Ovary (tissue), 9 donors: ENCODE measurements around the gene ABCC1. TPM values are rescaled to one million over a fixed set of nuclear protein-coding genes. Genes with fewer than 3 reads are reported as not detected.
A peak's percentile ranks its signal among the peaks of the same experiment; 100 is the strongest.

ENCODE experiments used
- DNase-seq, 5 donors: peaks; one replicate each; pipeline ENCODE4 v3.0.0-alpha.2; 2019 to 2020
- H3K27ac ChIP-seq, 2 donors: fragments of 200-600 bp; one replicate each; pipeline versions ENCODE4 v1.5.1 to v1.8.0; 2019 to 2022
- H3K27me3 ChIP-seq: fragments of 200-600 bp; one replicate; pipeline ENCODE4 v1.8.0; 2022
- H3K36me3 ChIP-seq: fragments of 200-600 bp; sonication (generic); one replicate; pipeline ENCODE4 v1.5.1; 2019
- H3K4me1 ChIP-seq: one replicate; pipeline ENCODE4 v1.8.1; 2013; ENCODE audit warnings: mild to moderate bottlenecking, moderate library complexity; ENCODE audit not compliant: insufficient read depth
- H3K4me3 ChIP-seq: fragments of 200-600 bp; sonication (generic); one replicate; pipeline ENCODE4 v1.5.1; 2017
- H3K9me3 ChIP-seq, 2 donors: fragments of 200-600 bp in 1 of 2; sonication (generic) in 1 of 2; one replicate each; pipeline versions ENCODE4 v1.5.1 to v1.8.1; 2013 to 2019; ENCODE audit warnings: mild to moderate bottlenecking in 1 of 2, moderate library complexity in 1 of 2
- EP300 ChIP-seq: sonication (generic); formaldehyde crosslinking; IDR thresholded peaks from one replicate; pipeline ENCODE4 v1.6.1; 2017; ENCODE audit warnings: antibody characterized with exemption
- POLR2A ChIP-seq: fragments of 450-650 bp; IDR thresholded peaks from one replicate; pipeline ENCODE4 v1.6.1; 2017; ENCODE audit warnings: antibody characterized with exemption, mild to moderate bottlenecking, moderate library complexity
- WGBS, 3 donors: extraction: QIAGEN DNeasy Blood & Tissue Kit in 1 of 3; methylation state at CpG; one replicate each; pipeline versions ENCODE4 v1.1.5 to v1.1.7; 2013 to 2017; 5-methylcytosine and 5-hydroxymethylcytosine counted together
- intact Hi-C, 4 donors: fragments of 100-400 bp; cut with DNase I; formaldehyde crosslinking; loops; one replicate each; pipeline versions ENCODE4 v1.11.0 to v1.15.1; 2022 to 2023
- polyA plus RNA-seq, 2 donors: library from polyadenylated mRNA; stranded (reverse); fragments of 200-250 nt in 1 of 2; fragments of 350-450 nt in 1 of 2; fragmentation: Illumina TruSeq in 1 of 2; extraction: RNeasy Lipid Tissue Mini Kit (QIAGEN cat#74804) in 1 of 2; gene quantifications; one replicate each; pipeline ENCODE4 v1.2.3, GENCODE V29; 2013 to 2014
- total RNA-seq, 7 donors: library from RNA; depleted of rRNA in 2 of 7; stranded (reverse); fragments of >200 nt in 2 of 7; fragmentation: NEBNext Ultra II Directional in 3 of 7; extraction: Animal tissue kit (Norgen Biotek cat#: 25700) in 3 of 7; gene quantifications; one replicate each; pipeline versions ENCODE4 v1.1.0 to v1.2.4, GENCODE V29; 2016 to 2023
- TF ChIP-seq, protein P1 (sequence below), 3 donors: fragments of 450-650 bp in 2 of 3; fragments of 200-600 bp in 1 of 3; IDR thresholded peaks; one replicate each; pipeline versions ENCODE4 v1.5.1 to v1.8.0; 2016 to 2022; ENCODE audit warnings: antibody characterized with exemption in 3 of 3, mild to moderate bottlenecking in 1 of 3
- donor health status: DM: no; HTN: no; CAD: no; lungs with moderate emphysema.
- donor health status: DM: no; HTN: no; CAD: no.
- donor health status: Bipolar disorder and iron deficiency.
- donor health status: DM: yes; HTN: yes; CAD: no.
- donor health status: DM: no; HTN: no; CAD: no.
- donor health status: DM: yes; HTN: yes; CAD: no.

ABCC1 gene
- total and polyA plus RNA-seq, 9 donors, result 10.0 to 31.1 (median 20.9) TPM

DNA sequence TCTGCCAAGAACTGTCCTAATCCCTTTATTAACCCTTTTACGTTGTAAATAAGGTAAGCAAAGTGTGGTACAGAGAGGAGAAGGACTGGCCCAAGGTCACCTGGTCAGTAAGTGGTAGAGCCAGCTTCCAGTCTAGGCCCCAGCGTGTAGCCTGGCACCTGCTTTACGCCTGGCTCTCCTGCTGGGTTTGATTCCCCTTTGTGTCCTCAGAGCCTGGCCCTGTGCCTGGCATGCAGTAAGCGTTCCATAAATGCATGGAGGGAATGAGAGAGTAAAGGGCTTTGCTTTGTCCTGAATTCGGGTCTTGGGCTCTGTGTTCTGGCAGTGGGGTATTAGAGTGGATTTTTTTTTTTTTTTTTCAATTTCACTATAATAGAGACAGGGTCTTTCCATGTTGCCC lies 62.7 kb downstream of the ABCC1 start:
- H3K9me3 ChIP-seq, result no peaks in the 10 kb centered on the region
- TF ChIP-seq POLR2A, result no peak
- TF ChIP-seq EP300, result no peak
- TF ChIP-seq, protein P1, sequence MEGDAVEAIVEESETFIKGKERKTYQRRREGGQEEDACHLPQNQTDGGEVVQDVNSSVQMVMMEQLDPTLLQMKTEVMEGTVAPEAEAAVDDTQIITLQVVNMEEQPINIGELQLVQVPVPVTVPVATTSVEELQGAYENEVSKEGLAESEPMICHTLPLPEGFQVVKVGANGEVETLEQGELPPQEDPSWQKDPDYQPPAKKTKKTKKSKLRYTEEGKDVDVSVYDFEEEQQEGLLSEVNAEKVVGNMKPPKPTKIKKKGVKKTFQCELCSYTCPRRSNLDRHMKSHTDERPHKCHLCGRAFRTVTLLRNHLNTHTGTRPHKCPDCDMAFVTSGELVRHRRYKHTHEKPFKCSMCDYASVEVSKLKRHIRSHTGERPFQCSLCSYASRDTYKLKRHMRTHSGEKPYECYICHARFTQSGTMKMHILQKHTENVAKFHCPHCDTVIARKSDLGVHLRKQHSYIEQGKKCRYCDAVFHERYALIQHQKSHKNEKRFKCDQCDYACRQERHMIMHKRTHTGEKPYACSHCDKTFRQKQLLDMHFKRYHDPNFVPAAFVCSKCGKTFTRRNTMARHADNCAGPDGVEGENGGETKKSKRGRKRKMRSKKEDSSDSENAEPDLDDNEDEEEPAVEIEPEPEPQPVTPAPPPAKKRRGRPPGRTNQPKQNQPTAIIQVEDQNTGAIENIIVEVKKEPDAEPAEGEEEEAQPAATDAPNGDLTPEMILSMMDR (IDR thresholded peaks at IDR 0.05), result no peak
- peaks cover 4% of the 10 kb centered on the region for H3K4me1 ChIP-seq
- no peak overlapping the region for H3K4me3 ChIP-seq
- no peak overlapping the region for H3K27ac ChIP-seq
- no peak for DNase-seq
- H3K27me3 ChIP-seq, result no peaks in the 10 kb centered on the region
- intact Hi-C loops, result loop anchor here in 1 of 4 donors (10.0 kb wide), 1 partner anchor 127 kb away; the partner anchor contains the start of gene CEP20
- 95 to 98% (median 97%) methylated on average over 5 of the region's 5 CpGs for WGBS, 3 donors
- no peaks in the 10 kb centered on the region for H3K36me3 ChIP-seq

DNA sequence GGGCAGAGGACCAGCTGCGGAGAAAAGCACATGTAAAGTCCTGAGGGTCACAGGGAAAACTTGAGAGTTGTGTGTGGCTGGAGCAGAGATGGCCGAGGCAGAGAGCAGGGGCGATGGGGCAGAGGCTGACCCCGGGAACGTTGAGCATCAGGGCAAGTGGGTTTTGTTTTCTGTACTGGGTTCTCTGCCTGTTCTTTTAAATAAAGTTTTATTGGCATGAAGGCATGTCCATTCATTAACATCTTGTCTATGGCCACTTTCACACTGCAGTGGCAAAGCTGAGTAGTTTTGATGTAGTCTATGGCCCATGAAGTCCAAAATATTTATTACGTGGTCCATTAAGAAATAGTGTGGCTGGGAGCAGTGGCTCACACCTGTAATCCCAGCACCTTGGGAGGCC lies 64.4 kb downstream of the ABCC1 start:
- intact Hi-C loops, result loop anchor here in 1 of 4 donors (10.0 kb wide), 1 partner anchor 129 kb away; the partner anchor contains the start of gene CEP20
- H3K4me3 ChIP-seq, result no peak overlapping the region
- no peaks in the 10 kb centered on the region for H3K27me3 ChIP-seq
- no peaks in the 10 kb centered on the region for H3K9me3 ChIP-seq
- no peak for DNase-seq
- peaks cover 4% of the 10 kb centered on the region for H3K4me1 ChIP-seq
- TF ChIP-seq, protein P1 (IDR thresholded peaks at IDR 0.05), result no peak
- TF ChIP-seq POLR2A (no peak), EP300 (no peak)
- WGBS, 3 donors, result 91 to 94% (median 94%) methylated on average over 6 of the region's 6 CpGs
- H3K27ac ChIP-seq, result no peak overlapping the region
- no peaks in the 10 kb centered on the region for H3K36me3 ChIP-seq

DNA sequence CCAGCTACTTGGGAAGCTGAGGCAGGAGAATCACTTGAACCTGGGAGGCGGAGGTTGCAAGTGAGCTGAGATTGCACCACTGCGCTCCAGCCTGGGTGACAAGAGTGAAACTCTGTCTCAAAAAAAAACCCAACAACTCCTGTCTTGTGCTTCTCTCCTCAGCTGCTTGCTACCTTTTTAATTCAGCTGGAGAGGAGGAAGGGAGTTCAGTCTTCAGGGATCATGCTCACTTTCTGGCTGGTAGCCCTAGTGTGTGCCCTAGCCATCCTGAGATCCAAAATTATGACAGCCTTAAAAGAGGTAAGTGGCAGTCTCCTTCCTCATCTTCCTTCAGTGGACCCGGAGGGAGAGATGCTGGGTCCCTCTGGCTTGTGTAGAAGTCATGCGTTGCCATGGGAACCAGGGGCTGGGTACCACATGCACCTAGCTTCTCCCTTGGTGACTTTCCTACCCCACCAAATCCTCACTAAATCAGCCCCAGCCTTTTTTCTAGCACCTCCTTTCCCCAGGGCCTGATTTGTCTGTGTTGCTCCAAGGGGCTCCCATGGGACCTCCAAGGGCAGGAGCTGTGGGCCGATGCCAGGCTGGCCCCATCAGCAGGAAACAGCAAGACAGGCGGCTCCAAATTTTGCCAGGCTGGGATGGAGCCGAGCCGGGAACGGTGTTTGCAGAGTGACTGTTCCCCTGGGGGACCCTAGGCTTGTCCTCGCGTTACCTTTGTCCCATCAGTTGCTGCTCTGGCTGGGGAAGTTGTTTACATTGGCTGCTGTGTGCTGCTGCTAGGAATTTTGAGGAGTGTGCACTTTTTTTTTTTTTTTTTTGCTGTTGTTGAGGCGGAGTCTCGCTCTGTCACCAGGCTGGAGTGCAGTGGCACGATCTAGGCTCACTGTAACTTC lies 65.2 kb downstream of the ABCC1 start:
- intact Hi-C loops, result loop anchor here in 2 of 4 donors (5.0 to 10.0 kb wide), 2 partner anchors 117 to 130 kb away; partner anchors contain the start of gene CEP20 (in 1 of the 2)
- H3K4me3 ChIP-seq, result no peak overlapping the region
- H3K36me3 ChIP-seq, result no peaks in the 10 kb centered on the region
- no peak overlapping the region for H3K27ac ChIP-seq
- H3K9me3 ChIP-seq, result no peaks in the 10 kb centered on the region
- peak; percentile 23 to 65 (median 47) for DNase-seq
- H3K4me1 ChIP-seq, result peaks cover 4% of the 10 kb centered on the region
- no peaks in the 10 kb centered on the region for H3K27me3 ChIP-seq
- TF ChIP-seq, protein P1 (IDR thresholded peaks at IDR 0.05), result no peak
- TF ChIP-seq EP300 (no peak), POLR2A (no peak)
- WGBS, 3 donors, result 35 to 44% (median 35%) methylated on average over 14 of the region's 14 CpGs

DNA sequence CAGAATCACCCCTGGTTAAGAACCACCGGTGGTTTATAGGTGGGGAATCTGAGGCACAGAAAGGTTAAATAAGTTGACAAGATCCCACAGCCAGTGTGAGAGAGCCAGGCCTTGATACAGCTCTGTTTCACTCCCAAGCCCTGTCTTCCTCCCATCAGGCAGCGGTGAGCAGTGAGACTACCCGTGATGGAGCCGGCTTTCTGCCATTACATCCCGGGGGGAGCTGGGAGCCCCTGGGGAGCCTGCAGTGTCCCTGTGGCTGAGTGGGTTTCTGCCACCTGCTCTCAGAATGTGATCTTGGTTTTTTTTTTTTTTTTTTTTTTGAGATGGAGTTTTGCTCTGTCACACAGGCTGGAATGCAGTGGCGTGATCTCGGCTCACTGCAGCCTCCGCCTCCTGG lies 66.4 kb downstream of the ABCC1 start:
- intact Hi-C loops, result loop anchor here in 2 of 4 donors (5.0 to 10.0 kb wide), 2 partner anchors 119 to 131 kb away; partner anchors contain the start of gene CEP20 (in 1 of the 2)
- no peaks in the 10 kb centered on the region for H3K9me3 ChIP-seq
- H3K4me3 ChIP-seq, result no peak overlapping the region
- H3K36me3 ChIP-seq, result no peaks in the 10 kb centered on the region
- TF ChIP-seq EP300 (no peak), POLR2A (no peak)
- TF ChIP-seq, protein P1 (IDR thresholded peaks at IDR 0.05), result no peak
- H3K27ac ChIP-seq, result no peak overlapping the region
- H3K27me3 ChIP-seq, result no peaks in the 10 kb centered on the region
- no peak for DNase-seq
- WGBS, 3 donors, result 91 to 95% (median 92%) methylated on average over 8 of the region's 8 CpGs
- peaks cover 4% of the 10 kb centered on the region for H3K4me1 ChIP-seq
